Vagina (tissue), 2 donors: Measurements from ENCODE around the gene MAML3. TPM values are rescaled to one million over a fixed set of nuclear protein-coding genes. Genes with fewer than 3 reads are reported as not detected.

ENCODE experiments used
- DNase-seq, 2 donors: peaks; one replicate each; pipeline ENCODE4 v3.0.0-alpha.2; 2017; ENCODE audit errors: extremely low spot score in 2 of 2
- H3K27ac ChIP-seq: fragments of 200-600 bp; sonication (generic); one replicate; pipeline ENCODE4 v1.5.1; 2019
- H3K27me3 ChIP-seq: fragments of 200-600 bp; sonication (generic); one replicate; pipeline ENCODE4 v1.5.1; 2019
- H3K36me3 ChIP-seq, 2 donors: fragments of 200-600 bp; sonication (generic); one replicate each; pipeline ENCODE4 v1.5.1; 2017 to 2019
- H3K4me1 ChIP-seq: fragments of 200-600 bp; sonication (generic); one replicate; pipeline ENCODE4 v1.5.1; 2019
- H3K4me3 ChIP-seq, 2 donors: fragments of 200-600 bp; sonication (generic); 1 replicate in 1 of 2; 2 replicates in 1 of 2; pipeline ENCODE4 v1.5.1; 2016 to 2019
- H3K9me3 ChIP-seq: fragments of 200-600 bp; sonication (generic); one replicate; pipeline ENCODE4 v1.5.1; 2019
- CTCF ChIP-seq, 3 experiments: fragments of 450-650 bp in 2 of 3; fragments of 200-600 bp in 1 of 3; sonication (generic) in 1 of 3; IDR thresholded peaks; one replicate each; pipeline ENCODE4 v1.5.1; 2017 to 2019; ENCODE audit warnings: antibody characterized with exemption in 3 of 3, mild to moderate bottlenecking in 2 of 3, moderate library complexity in 2 of 3
- POLR2A ChIP-seq, 2 donors: fragments of 450-650 bp; IDR thresholded peaks; one replicate each; pipeline ENCODE4 v1.6.1; 2017; ENCODE audit warnings: antibody characterized with exemption in 2 of 2, mild to moderate bottlenecking in 2 of 2, moderate library complexity in 2 of 2
- POLR2AphosphoS5 ChIP-seq, 2 donors: sonication (generic); formaldehyde crosslinking; IDR thresholded peaks; one replicate each; pipeline ENCODE4 v1.9.0; 2017; ENCODE audit warnings: antibody characterized with exemption in 2 of 2, mild to moderate bottlenecking in 2 of 2, low read depth in 1 of 2; ENCODE audit not compliant: insufficient read depth in 1 of 2
- intact Hi-C: fragments of 100-400 bp; cut with DNase I; formaldehyde crosslinking; loops from one replicate; pipeline ENCODE4 v1.15.1; 2023
- total RNA-seq: library from RNA; depleted of rRNA; stranded (reverse); fragments of >200 nt; gene quantifications from one replicate; pipeline ENCODE4 v1.2.3, GENCODE V29; 2016

MAML3 gene
- total RNA-seq, 1 donor from 2014 or later = 16.2 TPM

GRCh38 chr4:139760567-139760966 is 393.4 kb downstream of the MAML3 start:
- no peak overlapping the region for H3K27ac ChIP-seq
- no peak for TF ChIP-seq POLR2AphosphoS5 (IDR thresholded peaks at IDR 0.05; ENCODE audit: insufficient read depth in 1 of 2, low read depth in 1 of 2)
- TF ChIP-seq CTCF (IDR thresholded peaks at IDR 0.05) = no peak
- no peak for TF ChIP-seq POLR2A (IDR thresholded peaks at IDR 0.05)
- no peak overlapping the region for H3K4me3 ChIP-seq
- DNase-seq = no peak
- H3K4me1 ChIP-seq = peaks cover 11% of the 10 kb centered on the region
- H3K27me3 ChIP-seq = no peaks in the 10 kb centered on the region
- intact Hi-C loops = no loop called here
- H3K9me3 ChIP-seq = no peaks in the 10 kb centered on the region
- no peaks in the 10 kb centered on the region for H3K36me3 ChIP-seq

GRCh38 chr4:139759097-139759496 is 394.9 kb downstream of the MAML3 start:
- no peak for TF ChIP-seq CTCF (IDR thresholded peaks at IDR 0.05)
- no peak for TF ChIP-seq POLR2A (IDR thresholded peaks at IDR 0.05)
- no peak for TF ChIP-seq POLR2AphosphoS5 (IDR thresholded peaks at IDR 0.05; ENCODE audit: insufficient read depth in 1 of 2, low read depth in 1 of 2)
- H3K4me1 ChIP-seq = peaks cover 11% of the 10 kb centered on the region
- no peaks in the 10 kb centered on the region for H3K36me3 ChIP-seq
- H3K27me3 ChIP-seq = no peaks in the 10 kb centered on the region
- H3K9me3 ChIP-seq = no peaks in the 10 kb centered on the region
- H3K27ac ChIP-seq = no peak overlapping the region
- no peak overlapping the region for H3K4me3 ChIP-seq
- intact Hi-C loops = no loop called here
- no peak for DNase-seq

- Histone ChIP-seq H3K4me3 (no peak overlapping the region), H3K27me3 (no peaks in the 10 kb centered on the region), H3K27ac (no peak overlapping the region), H3K9me3 (no peaks in the 10 kb centered on the region), H3K4me1 (peaks cover 2% of the 10 kb centered on the region), H3K36me3 (no peaks in the 10 kb centered on the region)
- intact Hi-C loops = no loop called here
- TF ChIP-seq CTCF (IDR thresholded peaks at IDR 0.05) (no peak), POLR2A (IDR thresholded peaks at IDR 0.05) (no peak), POLR2AphosphoS5 (IDR thresholded peaks at IDR 0.05; ENCODE audit: insufficient read depth in 1 of 2, low read depth in 1 of 2) (no peak)
- no peak for DNase-seq
Observed at GRCh38 chr4:139756391-139757180, 397.4 kb downstream of the MAML3 start.

- no peak for DNase-seq
- intact Hi-C loops = no loop called here
Observed at GRCh38 chr4:139754938-139755337, 399.0 kb downstream of the MAML3 start.

More at GRCh38 chr4:139754938-139755337, 399.0 kb downstream of the MAML3 start:
- H3K27ac ChIP-seq = no peak overlapping the region
- H3K4me3 ChIP-seq = no peak overlapping the region
- no peak for TF ChIP-seq CTCF (IDR thresholded peaks at IDR 0.05)
- no peak for TF ChIP-seq POLR2A (IDR thresholded peaks at IDR 0.05)
- TF ChIP-seq POLR2AphosphoS5 (IDR thresholded peaks at IDR 0.05; ENCODE audit: insufficient read depth in 1 of 2, low read depth in 1 of 2) = no peak
- no peaks in the 10 kb centered on the region for H3K9me3 ChIP-seq
- no peaks in the 10 kb centered on the region for H3K36me3 ChIP-seq
- H3K4me1 ChIP-seq = no peaks in the 10 kb centered on the region
- no peaks in the 10 kb centered on the region for H3K27me3 ChIP-seq
